Activated effector memory CD4-positive, alpha-beta T cell treated with anti-CD3 and anti-CD28 coated beads, Interleukin-2, amount 50 U/mL, for 16 hours (primary cell): ENCODE results near the gene SLC2A9.

Experiments
- DNase-seq: peaks from one replicate; pipeline ENCODE4 v3.0.0-alpha.2; 2020

SLC2A9 gene

GRCh38 chr4:9880406-9881197 lies 140.7 kb downstream of the SLC2A9 start:
- no peak for DNase-seq

DNA sequence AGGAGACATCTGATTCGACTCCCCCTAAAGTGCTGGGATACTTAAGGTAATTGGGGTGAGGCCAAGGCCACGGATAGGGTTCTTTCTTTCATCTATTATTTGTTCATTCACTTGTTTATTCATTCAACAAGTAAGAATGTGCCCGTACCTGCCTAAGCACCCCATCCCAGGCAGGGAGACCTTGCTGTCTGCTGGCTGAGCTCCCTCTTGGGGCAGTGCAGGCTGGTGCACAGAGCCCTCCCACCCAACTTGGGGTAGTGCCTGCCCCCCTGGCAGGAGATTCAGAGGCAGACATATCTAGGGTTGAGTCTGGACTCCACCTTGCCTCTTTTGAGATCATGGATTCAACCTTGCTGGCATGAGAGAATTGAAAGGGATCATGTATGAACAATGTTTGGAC lies 144.2 kb downstream of the SLC2A9 start:
- no peak for DNase-seq

DNA sequence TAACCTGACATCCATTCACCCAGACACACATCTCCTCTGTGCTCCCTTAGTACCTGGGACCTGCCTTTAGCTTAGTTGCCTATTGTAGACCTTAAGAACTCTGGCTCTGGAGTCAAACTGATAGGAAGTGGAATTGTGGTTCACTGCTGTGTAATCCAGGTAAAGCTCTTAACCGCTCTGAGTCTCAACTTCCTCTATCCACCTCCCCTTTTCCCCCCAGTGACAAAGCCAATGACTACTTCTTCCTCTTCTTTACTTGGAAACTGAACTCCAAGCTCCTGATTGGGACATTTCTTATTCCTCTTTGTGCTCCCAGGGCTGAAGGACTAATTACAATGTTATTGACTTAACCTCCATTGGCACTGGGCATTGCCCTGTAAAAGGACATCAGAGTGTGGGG lies 145.8 kb downstream of the SLC2A9 start:
- no peak for DNase-seq

GRCh38 chr4:9874385-9874784 lies 146.9 kb downstream of the SLC2A9 start:
- no peak for DNase-seq

DNA sequence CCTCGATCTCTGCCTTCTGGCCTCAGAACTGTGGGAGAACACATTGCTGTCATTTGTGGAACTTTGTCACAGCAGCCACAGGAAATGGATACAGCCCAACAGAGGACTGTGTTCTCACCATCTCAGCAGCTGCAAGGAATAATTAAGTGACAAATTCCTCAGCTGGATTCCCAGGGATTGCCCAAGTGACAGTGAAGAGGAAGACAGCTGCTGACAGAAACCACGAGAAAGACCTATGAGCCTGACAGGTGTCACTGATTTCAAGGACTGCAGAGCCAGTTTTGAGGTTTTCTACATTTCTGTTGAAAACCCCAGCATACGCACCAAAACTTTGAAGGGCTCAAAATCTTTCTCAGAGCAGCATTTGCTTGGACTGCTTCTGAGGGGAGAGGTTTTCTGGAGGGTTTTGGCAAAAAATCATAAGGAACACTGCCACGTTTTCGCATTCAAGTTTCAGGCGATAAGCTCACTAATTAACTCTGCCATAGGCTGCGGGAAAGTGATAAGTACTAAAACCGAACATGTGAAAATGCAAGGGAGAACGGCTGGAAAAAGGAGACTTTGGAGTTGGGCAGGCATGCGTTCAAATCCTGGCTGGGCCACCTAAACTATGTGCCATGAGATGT lies 151.0 kb downstream of the SLC2A9 start:
- no peak for DNase-seq

- DNase-seq: no peak
Observed at GRCh38 chr4:9867751-9868425, 153.4 kb downstream of the SLC2A9 start.

DNA sequence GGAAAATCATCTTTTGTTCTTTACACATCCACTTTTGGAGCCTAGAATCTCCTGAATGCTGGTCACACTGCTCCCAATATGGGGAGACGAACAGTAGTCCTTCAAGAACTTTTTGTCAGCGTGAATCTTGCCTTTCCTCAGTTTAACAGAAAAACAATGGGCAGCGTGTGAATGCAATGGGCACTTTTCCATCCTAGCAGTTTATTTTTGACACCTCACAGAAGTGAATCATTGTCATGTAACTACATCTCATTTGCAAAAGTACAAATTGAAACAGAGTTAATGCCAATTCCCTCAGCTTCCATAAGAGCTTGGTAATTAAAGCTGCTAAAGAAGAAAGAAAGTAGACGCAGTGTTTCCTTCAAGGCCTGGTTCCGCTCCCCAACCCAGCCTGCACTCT lies 154.4 kb downstream of the SLC2A9 start:
- DNase-seq: no peak

DNA sequence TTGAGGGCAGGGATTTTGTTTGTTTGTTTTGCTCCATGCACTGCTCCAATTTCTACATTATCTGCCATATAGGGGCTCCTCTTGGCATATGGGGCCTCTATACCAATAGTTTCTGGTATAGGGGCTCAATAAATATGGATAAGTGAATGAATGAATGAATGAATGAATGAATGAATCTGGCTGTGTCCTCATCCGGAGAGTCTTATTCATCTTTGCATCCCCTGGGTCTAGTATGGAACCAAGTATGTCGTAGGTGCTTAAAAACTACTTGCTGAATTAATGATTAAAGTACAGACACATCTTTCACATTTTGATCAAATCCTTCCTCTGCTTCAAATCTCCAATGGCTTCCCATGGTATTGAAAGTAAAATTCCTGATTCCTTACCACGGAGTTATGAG lies 159.7 kb downstream of the SLC2A9 start:
- no peak for DNase-seq

DNA sequence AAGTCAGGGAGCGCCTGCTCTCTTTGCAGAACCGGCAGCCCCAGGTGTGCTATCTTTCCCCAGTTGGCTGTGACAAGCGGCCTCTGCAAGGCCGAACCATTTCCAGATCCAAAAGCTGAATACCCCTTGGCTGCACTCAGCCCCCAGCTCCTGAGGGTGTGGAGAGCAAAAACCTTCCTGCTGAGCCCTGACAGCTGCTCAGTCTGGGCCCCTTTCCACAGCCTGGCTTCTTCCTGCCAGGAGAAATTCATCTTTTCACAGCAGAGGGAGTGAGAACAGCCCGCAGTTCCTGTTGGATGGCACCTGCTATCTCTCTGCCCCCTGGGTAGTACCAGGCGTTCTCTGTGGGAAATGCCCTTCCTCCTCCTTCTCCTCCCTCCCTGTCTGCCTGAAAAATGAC lies 161.5 kb downstream of the SLC2A9 start:
- DNase-seq: no peak

DNA sequence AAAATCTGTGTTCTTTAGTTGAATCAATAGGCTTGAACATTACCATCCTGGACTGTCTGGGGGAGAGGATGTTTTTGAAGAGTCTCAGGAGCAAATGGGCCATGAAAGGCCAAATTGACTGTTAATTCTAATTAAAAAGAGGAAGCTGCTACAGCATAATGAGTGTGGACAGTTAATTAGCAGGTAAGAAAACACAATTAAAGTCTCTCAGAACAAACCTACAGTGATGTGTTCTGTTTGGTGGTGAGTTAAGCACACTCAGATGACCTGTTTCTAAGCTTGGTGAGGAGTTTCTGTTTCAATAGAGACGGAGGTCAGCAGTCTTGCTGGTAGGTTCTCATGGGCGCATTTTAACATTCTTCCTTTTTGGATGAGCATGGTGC lies 171.8 kb downstream of the SLC2A9 start:
- DNase-seq: no peak

DNA sequence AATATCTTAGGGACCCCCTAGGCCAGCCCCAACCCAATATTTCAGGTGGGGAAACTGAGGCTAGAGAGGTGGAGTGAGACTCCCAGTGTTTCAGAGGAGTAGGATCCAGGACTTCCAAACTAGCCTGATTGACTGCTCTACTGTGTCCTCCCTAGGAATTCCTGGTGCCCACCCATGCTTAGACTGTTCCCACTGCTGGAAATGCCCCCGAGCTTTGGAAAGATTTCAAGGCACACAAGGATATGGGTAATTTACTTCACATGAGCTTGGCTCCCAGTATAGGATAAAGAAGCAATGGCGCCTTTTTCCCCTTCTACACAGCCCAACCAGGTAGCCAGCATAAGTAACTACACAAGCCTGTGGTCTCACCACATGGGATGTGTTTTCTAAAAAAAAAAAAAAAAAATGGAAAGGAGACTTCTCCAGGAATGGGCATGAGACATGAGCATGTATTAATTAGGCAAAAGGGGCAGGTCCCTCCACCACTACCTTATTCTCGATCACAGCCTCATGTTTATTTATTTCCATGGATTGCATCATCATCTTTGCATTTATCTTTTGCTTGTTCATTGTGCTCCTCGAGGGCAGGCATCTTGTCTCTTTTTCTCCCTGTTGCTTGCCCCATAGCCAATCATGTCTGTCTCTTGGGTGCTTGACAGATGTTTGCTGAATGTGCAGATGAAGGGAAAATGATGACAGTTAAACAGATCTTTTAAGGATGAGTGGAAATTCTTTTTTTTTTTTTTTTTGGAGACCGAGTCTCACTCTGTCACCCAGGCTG lies 173.1 kb downstream of the SLC2A9 start:
- no peak for DNase-seq

GRCh38 chr4:9845791-9846493 lies 175.4 kb downstream of the SLC2A9 start:
- DNase-seq: no peak

DNA sequence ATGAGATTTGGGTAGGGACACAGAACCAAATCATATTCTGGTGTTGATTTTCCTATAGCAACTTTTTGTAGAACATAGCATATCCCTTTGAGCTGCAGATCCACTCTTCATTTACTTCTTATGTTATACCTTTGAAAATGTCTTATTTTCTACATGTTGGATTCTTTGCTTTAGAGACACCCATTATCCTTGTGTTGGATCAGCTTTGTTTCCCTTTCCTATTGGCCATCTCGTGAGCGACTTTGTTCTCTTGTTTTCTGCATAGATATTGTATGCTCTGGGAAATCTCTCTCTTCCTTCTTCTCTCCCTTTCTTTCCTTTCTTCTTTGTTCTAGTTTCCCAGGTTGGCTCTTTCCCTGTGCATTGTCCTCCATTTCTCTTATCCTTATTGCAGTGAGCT lies 180.2 kb downstream of the SLC2A9 start:
- DNase-seq: no peak

DNA sequence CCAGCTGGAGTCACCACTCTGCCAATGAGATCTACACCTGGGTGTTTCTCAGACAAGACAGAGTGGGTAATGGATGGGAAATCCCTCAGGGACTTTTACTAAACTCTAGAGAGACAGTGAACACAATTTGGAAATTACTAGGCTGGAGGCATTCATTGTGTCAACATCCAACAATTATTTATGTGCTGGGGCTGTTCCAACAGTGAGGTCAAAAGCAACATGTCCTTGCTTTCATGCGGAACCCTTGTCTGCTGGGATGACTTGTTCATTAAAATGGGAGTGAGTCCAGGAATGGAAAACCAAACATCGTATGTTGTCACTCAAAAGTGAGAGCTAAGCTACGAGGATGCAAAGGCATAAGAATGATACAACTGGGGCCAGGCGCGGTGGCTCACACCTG lies 185.9 kb downstream of the SLC2A9 start:
- no peak for DNase-seq

DNA sequence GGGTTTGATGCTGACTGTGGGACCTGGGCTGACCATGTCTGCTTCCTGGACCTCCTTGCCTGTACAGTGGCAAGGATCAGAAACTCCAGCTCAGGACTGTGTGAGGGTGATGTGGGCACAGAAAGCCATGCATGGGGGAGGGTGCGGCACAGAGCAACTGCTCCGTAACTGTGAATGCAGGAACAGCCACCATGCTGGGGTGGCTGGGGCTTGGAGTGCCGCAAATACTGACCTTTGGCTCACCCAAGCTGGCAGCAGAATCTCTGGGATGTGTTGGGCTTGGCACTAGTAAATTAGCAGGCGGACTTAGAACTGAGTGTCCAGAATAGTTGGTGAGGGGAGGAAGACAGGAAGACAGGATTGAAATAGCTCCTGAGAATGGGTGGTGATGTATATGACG lies 187.9 kb downstream of the SLC2A9 start:
- DNase-seq: no peak

DNA sequence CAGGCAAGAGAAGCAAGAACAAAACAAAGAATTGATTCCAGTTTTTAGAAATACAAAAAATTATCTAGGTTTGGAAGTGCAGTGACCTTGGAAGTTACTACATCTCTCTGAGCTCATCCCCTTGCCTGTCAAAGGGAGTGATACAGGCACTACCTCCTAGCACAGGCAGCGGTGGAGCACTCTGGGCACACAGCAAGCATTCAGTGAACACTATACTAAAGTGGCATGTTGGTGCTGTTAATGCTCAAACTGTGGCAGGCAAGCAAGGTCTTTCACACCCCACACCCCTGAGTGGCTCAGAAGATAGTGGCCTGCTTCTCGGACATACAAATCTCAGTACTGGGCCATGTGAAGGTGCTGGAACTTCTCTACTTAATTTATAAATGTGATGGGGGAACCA lies 188.7 kb downstream of the SLC2A9 start:
- DNase-seq: no peak

GRCh38 chr4:9826551-9826950 lies 194.7 kb downstream of the SLC2A9 start:
- DNase-seq: no peak

- no peak for DNase-seq
Observed at GRCh38 chr4:9825049-9825448, 196.2 kb downstream of the SLC2A9 start.

DNA sequence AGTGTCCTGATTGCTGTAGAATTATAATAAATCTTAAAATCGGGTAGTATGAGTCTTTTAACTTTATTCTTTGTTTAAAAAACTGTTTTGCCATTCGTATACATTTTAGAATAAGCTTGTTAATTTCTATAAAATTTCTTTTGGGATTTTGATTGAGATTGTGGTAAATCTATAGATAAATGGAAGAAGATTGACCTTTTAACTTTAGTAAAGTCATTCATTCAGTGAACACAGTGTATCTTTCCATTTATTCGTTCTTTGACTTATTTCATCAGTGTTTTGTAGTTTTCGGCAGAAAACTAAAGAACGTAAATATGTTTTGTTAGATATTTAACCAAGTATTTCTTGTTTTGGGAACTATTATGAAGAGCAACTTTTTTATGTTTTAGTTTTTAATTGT lies 201.0 kb downstream of the SLC2A9 start:
- DNase-seq: no peak

DNA sequence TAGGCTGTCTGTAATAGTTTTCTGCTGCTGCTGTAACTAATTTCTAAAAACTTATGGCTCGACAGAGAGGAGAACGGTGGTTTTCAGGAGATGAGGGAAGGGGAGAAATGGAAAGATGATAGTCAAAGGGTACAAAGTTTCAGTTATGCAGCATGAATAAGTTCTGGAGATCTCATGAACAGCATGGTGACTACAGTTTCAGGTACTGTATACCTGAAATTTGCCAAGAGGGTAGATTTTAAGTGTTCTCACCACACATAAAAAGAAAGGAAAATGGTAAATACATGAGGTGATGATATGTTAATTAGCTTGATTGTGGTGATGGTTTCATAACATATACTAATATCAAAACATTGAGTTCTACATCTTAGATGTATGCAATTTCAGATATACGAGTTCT lies 205.0 kb downstream of the SLC2A9 start:
- DNase-seq: no peak

DNA sequence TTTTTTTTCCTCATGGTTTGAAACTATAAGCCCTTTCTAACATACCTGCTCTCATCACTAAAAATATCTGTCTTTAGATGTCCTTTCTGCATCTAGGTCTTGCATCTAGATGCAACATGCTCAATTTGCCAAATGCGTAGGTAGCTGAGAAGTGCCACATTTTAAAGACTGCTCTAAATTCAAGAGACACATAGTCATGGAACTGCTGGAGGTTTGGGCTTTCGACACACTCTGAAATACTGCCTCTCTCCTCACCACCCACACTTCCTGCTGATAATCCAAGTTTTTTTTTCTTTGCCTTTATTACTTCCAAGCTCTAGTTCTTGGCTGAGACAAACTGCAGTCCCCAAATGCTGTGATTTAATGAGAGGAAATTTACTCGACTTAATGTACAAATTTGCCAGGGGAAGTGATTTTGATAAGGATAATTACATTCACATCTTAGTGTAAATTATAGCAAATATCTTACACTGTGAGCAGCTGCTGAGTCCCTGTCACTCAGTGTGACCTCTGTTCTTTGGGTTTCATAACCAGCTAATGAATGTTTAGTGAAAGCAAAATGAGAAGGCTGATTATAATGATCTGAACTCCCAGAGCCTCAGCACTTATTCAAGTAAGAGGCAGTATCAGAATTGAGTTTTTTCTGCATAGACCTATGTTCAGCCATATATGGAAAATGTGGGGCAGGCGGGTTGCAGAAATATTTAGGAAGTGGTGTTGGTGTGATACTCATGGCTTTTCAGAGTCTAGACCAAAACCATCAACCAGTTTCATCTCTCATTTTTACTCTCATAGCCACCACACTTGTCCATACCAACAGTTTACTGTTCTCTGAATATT lies 208.6 kb downstream of the SLC2A9 start:
- DNase-seq: no peak

DNA sequence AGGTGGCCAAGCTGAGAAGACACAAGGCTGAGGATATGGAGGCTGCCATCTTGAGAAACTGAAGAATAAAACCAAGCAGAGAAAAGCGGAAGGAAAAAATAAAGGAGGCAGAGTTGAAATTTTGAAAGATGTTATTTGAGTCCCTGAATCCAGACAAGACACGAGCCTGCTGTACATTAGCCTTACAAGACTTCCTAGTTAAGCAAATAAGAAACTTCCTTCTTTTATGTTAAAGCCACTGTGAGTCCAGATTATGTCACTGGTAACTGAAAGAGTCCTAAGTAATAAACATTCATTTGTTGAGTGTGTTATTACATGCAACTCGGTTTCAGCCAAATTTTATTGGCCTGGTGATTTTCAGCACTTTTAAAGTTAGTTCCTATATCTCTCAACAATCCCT lies 209.5 kb downstream of the SLC2A9 start:
- DNase-seq: no peak
